Body of pancreas (tissue), 4 donors: ENCODE results near the gene ERBB3.

Source experiments
- CTCF ChIP-seq, 7 experiments: fragments of 450-650 bp in 4 of 7; fragments of 200-600 bp in 3 of 7; sonication (generic) in 3 of 7; IDR thresholded peaks; one replicate each; pipeline ENCODE4 v1.5.1; 2016 to 2019; ENCODE audit warnings: antibody characterized with exemption in 7 of 7
- POLR2A ChIP-seq, 3 donors: fragments of 450-650 bp; IDR thresholded peaks; one replicate each; pipeline ENCODE4 v1.6.1; 2016; ENCODE audit warnings: antibody characterized with exemption in 3 of 3, mild to moderate bottlenecking in 2 of 3

DNA sequence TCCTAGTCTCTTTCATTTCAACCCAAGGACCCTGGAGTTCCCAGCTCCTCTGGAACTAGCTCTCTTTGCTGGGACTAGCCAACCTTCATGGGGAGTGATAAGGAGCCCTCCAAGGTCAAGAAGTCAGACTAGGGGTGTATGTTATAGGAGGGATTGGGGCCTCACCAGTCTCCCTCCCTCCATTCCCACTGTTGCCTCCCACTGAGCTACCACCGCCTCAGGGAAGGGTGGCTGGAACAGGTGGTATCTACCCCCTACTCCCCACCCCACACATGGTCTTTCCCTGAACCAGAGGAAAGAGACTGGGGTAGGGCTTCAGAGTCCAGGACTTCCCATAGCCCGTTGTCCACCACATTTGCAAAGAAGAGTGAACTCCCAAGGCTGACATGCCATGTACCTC, 2.4 kb downstream of the ERBB3 start:
- TF ChIP-seq POLR2A (IDR thresholded peaks at IDR 0.05) (no peak), CTCF (IDR thresholded peaks at IDR 0.05) (no peak)
